Erythroblast (primary cell): Measurements from ENCODE around the gene CCDC177.

Experiments used
- DNase-seq, 2 experiments: peaks; one replicate each; lab custom pipeline; 2025; lab: John Stamatoyannopoulos, UW
- GATA1 ChIP-seq: IDR thresholded peaks from 2 replicates; pipeline ENCODE4 v1.6.1; 2011; ENCODE audit warnings: low read depth, mild to moderate bottlenecking, control low read depth, low read length, moderate library complexity
- POLR2A ChIP-seq: IDR thresholded peaks from 2 replicates; pipeline ENCODE4 v1.6.1; 2011; ENCODE audit warnings: mild to moderate bottlenecking, low read length

The CCDC177 gene

DNA sequence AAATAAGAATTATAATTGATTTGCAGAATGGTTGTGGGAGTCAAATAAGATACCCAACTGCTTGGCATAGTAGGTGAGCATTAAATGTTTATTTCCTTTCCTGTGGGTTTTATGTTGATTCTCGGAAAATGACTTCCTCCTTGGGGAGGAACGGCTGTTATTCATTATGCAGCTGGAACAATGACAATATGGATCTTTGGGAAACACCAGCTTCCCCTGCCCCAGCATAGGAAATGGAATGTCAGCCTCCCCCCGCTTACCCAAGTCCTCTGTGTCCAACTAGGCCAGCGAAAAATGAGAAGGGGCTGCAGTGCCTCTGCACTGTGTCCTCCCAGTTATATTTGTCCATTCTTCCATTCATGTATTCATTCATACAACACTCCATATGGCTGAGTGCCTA is 11.7 kb upstream of the CCDC177 start:
- TF ChIP-seq GATA1 (no peak), POLR2A (no peak)
- no peak for DNase-seq

DNA sequence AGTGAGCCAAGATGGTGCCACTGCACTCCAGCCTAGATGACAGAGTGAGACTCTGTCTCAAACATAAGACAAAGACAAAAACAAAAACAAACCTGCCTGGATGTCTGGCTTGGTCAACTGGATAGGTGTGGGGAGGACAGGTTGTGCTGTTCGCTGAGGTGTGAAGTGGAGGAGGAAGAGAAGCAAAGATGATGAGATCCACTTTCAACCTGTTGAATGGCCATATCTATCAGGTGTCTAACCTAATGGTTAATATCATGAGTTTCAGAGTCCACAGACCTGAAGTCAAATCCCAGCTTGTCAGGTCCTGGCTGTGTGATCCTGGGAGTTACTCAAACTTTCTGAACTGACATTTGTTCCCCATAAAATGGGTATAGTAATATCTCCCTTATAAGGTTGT is 9.7 kb upstream of the CCDC177 start:
- TF ChIP-seq GATA1, result no peak
- no peak for TF ChIP-seq POLR2A
- DNase-seq, result no peak

GRCh38 chr14:69582829-69583228 is 8.2 kb upstream of the CCDC177 start:
- TF ChIP-seq POLR2A (no peak), GATA1 (no peak)
- DNase-seq, result no peak

- no peak for DNase-seq
- TF ChIP-seq GATA1 (no peak), POLR2A (no peak)
Measured at GRCh38 chr14:69582212-69582611, 7.5 kb upstream of the CCDC177 start.

GRCh38 chr14:69581316-69581935 is 6.8 kb upstream of the CCDC177 start:
- TF ChIP-seq POLR2A, result no peak
- no peak for TF ChIP-seq GATA1
- DNase-seq, result no peak

DNA sequence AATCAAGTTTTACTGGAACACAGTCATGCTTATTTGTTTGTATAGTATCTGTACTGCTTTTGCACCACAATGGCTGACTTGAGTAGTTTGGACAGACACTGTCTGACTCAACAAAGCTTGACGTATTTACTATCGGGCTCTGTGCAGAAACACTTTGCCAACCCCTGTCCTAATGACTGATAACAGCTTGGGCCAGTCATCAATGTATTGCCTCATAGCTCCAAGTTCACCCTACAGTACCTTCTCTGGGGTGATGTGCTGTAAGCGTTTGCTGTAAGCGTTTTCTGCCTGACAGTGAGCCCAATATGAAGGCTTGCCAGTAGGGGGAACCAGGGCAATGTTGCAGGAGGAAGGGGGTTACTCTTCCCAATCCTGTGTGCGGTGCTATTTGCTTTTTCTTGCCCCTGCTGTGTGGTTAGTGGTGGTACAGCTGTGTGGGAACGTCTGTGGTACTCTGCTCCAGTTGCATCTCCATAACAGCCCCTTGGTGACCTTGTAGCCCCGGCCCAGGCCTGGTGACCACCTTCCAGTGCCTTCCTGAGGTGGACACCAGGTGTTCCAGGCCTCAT is 5.4 kb upstream of the CCDC177 start:
- peak; percentile 92 to 95 for DNase-seq
- TF ChIP-seq GATA1, result no peak

DNA sequence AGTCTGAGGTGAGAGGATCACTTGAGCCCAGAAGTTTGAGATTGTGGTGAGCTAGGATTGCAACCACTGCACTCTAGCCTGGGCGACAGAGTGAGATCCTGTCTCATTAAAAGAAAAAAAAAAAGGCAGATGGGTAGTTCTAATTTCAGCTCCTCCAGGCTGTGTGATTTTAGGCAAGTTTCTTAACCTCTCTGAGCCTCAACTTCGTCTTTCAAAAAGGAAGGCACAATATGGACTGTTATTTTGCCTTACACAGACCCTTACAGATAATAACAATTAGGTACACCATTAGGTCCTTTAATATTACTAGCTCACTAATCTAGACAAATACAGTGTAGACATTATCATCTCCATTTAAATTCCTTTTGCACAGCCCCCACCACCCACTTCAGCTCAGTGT is 4.8 kb upstream of the CCDC177 start:
- no peak for DNase-seq
- TF ChIP-seq GATA1, result no peak
- no peak for TF ChIP-seq POLR2A

DNA sequence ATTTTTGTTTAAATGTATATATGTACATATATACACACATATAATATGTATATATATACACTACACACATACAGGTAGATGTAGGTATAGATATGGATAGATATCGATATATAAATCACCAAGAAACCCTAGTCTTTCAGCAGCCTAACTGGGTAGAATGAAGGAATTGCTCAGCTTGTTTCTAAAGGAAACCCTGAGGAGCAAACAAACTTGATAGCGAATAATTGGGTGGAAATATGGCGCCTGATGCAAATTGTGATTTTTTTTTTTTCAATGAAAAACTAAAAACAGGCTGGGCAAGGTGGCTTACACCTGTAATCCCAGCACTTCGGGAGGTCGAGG is 254 bp upstream of the CCDC177 start:
- DNase-seq, result no peak

DNA sequence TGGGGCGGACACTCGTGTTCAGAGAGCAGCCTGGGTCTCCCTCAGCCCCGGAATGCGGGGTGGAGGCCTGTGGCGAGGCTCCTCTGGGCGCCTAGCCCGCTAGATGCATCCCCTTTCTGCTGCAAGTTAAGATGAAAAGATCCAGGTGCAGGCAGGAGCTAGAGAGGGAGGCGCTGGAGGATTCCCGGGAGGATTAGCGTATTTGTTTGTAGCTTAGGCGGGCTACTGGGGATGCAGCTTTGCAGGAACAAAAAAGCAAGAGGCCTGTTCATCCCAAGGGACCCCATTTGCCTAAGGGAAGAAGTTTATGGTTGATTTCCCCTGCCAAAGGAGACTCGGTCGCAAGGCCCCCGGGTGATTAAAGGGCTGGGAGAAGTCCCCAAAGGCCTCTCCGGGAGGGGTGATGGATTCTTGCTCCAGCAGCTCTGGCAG is 824 bp downstream of the CCDC177 start:
- no peak for TF ChIP-seq POLR2A
- no peak for TF ChIP-seq GATA1
- DNase-seq, result no peak

More for the DNA sequence above, 254 bp upstream of the CCDC177 start:
- no peak for TF ChIP-seq POLR2A
- TF ChIP-seq GATA1, result no peak

- DNase-seq, result no peak
- TF ChIP-seq GATA1, result no peak
- no peak for TF ChIP-seq POLR2A
Measured at GRCh38 chr14:69573205-69573830, 1.4 kb downstream of the CCDC177 start.

GRCh38 chr14:69572841-69573135 is 1.9 kb downstream of the CCDC177 start:
- DNase-seq, result no peak

DNA sequence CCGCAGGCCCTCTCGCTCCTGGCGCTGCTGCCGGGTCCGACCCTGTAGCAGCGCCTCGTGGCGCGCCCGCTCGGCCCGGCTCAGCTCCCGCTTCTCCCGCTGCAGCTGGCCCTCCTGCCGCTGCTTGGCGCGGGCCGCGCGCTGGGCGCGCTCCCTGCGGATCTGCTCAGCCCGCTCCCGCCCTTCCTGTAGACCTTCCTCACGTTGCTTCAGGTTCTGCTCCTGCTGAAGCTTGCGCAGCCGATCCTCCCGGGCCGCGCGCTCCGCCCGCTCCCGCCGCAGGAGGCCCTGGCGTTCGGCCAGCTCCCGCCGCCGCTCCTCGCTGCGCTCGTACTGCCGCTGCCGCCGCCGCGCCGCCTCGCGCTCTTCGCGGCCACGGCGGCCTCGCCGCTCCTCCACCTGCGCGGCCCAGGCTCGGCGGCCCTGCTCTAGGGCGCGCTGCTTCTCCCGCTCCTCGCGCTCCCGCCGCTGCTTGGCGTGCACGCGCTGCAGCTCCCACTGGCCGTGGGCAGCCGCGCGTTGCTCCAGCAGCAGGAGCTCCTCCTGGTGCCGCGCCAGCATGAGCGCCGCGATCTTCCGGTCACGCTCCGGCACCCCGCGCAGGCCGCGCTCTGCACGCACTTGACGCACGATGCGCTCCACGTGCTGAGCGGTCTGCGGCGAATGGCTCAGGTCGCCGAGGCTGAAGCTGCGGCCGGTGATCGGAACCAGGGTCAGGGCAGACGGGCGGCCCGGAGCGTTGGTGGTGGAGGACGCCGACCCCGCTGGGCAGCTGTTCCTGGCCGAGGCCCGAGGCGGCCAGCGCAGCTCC is 2.4 kb downstream of the CCDC177 start:
- TF ChIP-seq GATA1 (no peak), POLR2A (no peak)
- DNase-seq, result peak; percentile 46 to 53

More at GRCh38 chr14:69572841-69573135, 1.9 kb downstream of the CCDC177 start:
- no peak for TF ChIP-seq GATA1
- TF ChIP-seq POLR2A, result no peak

DNA sequence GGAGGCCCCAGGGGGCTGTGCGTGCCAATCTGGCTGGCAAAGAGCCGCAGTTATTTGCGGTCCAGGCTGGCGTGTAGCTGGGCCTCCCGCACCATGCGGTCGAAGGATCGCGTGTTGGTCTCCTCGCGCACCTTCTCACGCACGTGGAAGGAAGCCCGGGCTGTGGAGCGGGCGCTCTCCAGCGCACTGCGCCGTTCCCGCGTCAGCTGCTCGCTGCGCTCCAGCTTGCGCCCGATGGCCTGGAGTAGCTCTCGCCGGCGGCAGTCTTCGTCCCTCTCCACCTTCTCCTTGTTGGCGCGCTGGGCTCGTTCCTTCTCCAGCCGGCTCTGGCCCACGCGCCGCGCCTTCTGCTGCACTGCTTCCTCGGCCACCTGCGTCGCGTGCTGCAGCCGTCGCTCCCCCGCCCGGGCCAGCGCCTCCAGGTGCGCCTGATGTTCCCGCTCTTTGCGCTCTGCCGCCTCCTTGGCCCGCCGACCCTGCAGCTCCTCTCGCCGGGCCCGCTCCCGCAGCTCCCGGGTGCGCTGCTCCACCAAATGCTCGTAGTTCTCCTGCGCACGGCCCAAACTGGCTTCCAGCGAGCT is 3.1 kb downstream of the CCDC177 start:
- DNase-seq, result peak in 1 of 2 experiments; percentile 38
- no peak for TF ChIP-seq POLR2A
- TF ChIP-seq GATA1, result no peak

DNA sequence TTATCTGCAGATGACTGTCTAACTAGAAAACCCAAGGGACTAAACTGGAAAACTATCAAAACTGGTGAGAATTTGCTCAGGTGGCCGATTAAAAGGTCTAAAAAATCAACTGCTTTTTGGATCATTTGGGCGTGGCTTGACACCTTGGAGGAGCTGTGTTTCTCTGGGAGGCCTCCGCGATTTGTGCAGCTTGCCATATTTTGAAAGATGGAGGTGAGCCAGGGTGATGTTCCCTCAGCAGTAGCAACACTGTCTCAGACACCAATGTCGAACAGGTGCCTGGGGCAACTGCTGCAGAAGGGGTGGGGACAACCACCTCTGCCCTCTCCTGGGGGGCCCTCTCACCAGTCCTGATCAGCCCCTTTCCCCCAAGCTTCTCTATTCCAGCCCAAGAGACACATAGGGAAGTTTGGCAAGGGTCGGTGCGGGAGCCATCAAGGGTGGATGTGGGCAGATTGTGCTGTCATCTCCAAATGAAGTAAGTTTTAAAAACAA is 3.8 kb downstream of the CCDC177 start:
- DNase-seq, result no peak
- TF ChIP-seq POLR2A, result no peak

DNA sequence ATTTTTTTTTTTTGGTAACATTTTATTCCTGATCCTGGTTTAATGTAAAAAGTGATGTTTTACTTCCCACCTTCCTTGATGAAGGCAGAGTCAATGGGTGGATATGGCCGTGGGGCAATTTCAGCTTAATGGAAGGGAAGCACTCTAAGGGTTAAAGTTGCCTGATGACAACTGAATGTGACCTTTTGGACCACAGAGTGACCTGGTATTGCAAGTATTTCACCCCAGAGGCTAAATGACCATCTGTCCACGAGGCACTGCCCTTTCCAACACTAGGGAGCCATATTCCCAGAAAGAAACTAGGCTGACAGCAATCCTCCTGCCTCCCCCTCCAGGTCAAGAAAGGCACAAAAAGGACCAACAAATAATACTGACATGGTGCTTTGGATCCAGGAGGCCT is 4.8 kb downstream of the CCDC177 start:
- TF ChIP-seq POLR2A, result no peak
- no peak for TF ChIP-seq GATA1
- no peak for DNase-seq
